Hematopoietic multipotent progenitor cell treated with erythropoietin and hydrocortisone succinate and interleukin-3 and kit ligand, for 6 days (in vitro differentiated cells): ENCODE measurements around the gene XRCC3.

Experiments used
- DNase-seq: peaks from one replicate; pipeline ENCODE4 v3.0.0-alpha.2; 2015

Gene XRCC3

DNA sequence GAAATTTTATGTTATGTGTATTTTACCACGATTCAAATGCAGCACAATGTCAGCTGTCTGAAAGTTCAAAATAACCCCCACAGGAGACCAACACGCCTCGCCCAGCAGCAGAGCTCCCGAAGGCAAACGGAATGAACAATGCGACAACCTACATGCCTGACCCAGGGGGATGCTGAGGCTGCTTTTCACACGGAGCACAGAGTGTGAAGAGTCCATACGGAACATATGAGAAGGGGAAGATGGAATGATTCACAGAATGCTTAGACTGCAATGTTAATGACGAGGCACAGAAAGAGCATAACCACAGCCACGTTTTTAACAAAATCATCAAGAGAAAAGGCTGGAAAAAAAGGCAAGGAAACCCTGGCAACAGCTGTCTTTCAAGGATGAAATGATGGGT is 22.9 kb upstream of the XRCC3 start:
- no peak for DNase-seq

DNA sequence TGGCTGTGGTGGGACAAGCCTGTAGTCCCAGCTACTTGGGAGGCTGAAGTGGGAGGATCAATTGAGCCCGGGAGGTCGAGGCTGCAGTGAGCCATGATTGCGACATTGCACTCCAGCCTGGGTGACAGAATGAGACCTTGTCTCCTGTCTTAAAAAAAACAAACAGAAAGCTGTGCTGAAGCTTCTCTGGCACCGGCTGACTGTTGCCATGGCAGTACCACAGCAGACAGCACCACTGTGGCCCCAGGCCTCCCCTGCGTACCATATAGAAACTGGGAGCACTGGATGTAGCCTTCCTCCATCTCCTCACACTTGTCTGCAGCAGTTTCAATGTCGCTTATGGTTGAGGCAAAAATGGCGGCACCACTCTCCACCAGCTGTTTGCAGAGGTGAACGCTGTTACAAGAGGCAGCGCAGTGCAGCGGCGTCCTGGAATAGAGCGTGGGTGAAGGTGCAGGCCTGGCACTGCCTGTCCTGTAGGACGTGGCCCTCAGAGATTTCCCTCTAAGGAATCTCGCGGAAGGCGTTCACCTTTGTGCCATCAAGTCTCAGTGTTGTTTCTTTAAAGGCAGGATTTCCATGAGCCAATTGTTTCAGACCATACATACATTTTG is 22.3 kb upstream of the XRCC3 start:
- no peak for DNase-seq

DNA sequence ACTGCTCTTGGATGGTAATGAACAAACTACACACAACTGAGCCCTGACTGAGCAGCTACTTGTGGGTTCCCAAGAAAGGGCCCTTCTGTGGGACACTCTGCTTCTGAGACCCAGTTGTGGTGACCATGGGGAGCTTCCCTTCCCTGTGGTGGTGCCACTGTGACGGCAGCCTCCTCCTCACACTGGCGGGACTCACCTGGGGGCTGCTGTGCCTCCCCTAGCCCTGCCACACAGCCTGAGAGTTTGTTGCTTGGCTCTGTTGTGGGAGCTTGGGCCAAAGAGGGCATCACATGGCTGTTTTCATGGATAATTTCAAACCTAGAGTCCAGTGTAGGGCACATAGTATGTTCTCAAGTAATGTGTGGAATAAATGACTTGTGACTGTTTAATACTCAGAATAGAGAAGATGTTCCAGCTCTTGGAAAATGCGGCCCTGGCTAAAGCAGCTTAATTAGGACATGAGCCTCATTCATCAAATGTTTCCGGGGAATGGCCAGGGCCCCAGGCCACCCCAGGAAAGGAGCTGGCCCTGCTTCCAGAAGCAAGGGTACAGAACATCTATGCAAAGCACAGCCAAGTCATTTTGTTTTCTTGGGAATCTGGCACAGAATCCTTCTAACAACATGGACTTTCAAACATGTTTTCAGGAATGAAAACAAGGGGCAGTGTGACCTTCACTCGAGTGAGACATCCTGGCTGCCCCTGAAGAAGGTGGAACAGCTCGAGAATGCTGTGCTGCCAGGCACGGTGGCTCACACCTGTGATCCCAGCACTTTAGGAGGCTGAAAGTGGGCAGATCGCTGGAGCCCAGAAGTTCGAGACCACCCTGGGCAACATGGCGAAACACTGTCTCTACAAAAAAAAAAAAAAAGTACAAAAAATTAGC is 21.5 kb upstream of the XRCC3 start:
- DNase-seq = no peak

DNA sequence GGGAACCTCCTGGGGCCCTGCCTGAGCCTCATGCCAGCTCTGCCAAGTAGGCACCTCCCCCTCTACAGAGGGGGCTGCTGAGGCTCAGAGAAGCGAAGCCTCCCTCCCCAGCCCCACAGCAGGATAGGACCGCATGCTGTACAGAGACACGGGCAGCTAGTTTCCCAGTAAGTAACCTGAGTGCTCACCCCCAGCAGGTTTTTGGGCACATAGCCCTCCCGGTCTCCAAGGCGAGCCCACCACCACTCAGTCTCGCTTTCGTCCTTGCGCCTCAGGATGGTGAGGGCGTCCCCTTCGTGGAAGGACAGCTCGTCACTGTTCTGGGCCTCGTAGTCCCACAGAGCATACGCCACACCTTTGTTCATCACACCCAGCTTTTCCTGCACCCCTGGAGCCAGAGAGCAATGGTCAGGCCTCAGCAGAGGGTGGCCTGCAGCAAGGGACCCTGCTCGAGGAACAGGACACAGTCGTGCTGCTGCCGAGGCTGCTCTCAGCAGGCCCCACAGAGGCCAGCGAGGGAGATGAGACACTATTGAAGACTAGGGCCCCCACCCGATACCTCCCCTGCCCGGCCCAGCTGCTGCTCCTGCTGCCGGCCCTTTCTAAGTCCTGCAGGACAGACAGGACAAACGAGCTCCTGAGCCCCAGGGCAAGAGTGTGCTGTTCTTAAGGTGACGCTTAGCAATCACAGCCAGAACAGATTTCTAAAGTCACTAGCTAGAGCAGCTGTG is 20.7 kb upstream of the XRCC3 start:
- no peak for DNase-seq

DNA sequence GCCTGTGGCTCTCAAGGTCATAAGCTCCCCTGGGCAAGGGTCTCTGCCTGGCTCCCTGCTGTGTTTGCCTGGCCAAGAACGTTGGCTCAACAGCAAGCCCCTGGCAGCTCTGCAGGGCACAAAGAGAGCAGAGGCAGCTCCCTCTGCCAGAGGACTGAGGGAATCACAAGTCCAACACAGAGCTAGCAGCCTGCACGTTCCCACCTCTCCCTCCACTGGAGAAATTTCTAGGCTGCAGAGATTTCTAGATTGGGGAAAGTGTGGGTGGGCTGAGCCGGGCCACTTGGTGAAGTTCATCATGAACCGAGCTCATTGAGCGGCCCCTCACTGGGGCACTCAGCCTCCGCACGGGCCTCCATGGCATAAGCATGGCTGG is 20.2 kb upstream of the XRCC3 start:
- no peak for DNase-seq

DNA sequence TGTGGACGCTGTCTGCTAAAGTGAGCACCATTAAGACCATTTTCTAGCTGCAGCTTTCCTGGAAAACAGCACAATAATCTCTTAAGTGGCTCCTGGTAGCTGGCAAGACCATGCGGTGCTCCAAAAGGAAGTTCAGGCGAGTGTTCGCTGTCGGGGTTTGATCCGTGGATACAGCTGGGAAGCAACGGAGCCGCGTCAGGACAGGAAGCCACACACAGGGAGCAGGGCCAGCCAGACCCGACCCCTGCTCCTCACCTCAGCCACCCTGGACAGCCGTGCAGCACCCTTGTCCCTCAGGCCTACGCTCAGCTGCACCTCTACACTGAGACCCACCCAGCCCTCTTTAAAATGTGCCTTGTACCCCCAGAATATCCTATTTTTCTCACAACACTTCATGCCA is 19.8 kb upstream of the XRCC3 start:
- DNase-seq = no peak

DNA sequence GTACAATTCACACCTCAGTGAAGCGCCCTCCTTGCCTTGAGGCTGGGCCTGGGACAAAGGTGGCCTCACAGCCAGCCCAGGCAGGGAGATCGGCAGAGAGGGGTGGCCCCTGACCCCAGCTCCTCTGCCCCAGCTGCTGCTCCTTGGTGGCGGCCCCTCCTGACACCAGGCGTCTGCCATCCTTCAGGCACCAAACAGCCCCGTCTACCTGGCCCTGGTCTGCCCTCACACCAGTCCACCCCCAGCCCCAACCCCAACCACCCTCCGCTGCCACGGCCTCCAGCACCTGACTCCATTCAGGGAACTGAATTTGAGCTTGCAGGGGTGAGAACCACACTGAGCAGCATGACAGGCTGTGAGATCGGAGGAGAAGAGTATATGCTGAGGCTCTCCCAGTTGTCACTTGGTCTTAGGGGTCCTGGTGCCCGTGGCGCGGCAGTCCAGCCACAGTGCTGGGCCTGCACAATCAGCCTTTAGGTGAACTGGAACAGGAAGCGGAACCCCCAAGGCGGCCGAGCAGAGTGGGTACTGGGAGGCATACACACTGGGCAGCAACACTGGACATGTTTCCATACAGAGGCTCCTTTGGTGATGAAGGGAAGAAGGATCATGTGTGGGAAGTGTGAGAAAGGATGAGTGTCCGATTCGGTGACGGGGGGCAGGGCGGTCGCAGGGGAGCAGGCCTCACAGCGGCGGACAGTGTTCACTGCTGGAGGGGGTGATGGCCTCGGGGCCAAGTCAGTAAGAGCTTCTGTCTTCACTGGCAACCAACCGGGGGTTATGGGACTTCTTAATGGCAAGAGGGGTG is 19.0 kb upstream of the XRCC3 start:
- no peak for DNase-seq

DNA sequence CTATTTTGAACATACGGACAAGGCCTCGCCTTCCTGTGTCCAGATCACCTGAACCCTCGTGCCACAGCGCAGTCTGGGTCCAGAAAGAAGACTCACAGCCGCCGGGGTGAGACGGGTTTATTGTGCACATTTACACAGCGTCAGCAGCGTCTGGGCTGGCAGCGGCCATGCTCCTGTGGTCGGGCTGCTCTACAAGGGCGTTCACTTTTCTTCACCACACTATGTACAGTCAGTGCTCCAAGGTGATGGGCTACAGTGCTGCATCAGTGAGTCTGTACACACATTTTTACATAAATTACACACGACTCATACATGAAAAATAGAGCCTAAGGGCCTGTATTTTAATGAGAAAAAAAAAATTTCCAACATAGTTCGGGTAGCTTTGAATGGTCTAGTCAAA is 18.4 kb upstream of the XRCC3 start:
- DNase-seq = no peak

DNA sequence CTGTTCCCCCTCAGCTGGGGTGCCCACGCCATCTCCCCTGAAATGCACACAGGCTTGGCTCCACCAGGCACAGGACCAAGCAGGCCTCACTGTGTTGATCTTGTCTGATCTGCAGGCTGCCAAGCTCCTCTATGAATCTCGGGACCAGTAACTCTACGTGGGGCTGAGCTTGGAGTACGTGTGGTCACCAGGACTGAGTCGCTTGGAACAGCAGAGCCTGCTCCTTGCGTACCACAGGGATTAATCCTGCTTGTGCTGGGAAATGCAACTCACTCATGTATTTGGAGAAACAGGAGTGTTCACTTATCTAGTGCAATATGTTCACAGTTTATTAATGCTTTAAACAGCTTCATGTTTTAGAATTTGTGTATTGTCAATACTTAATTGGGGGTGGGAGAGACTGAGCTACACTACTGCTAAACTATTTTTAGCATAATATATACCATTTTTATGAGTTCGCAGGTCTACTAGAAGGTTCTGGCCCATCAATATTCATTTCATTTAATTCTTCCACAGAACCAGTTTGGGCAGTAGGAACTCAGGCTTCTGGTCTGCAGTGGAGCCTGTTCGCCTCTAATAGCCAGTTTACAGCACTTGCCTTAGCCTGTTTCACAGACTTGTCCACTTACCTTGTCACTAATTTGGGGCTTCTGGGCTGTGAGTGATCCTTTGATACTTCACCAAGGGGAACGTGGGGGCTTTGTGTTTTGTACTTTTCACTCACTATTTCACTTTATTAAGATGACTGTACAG is 17.8 kb upstream of the XRCC3 start:
- DNase-seq = no peak

DNA sequence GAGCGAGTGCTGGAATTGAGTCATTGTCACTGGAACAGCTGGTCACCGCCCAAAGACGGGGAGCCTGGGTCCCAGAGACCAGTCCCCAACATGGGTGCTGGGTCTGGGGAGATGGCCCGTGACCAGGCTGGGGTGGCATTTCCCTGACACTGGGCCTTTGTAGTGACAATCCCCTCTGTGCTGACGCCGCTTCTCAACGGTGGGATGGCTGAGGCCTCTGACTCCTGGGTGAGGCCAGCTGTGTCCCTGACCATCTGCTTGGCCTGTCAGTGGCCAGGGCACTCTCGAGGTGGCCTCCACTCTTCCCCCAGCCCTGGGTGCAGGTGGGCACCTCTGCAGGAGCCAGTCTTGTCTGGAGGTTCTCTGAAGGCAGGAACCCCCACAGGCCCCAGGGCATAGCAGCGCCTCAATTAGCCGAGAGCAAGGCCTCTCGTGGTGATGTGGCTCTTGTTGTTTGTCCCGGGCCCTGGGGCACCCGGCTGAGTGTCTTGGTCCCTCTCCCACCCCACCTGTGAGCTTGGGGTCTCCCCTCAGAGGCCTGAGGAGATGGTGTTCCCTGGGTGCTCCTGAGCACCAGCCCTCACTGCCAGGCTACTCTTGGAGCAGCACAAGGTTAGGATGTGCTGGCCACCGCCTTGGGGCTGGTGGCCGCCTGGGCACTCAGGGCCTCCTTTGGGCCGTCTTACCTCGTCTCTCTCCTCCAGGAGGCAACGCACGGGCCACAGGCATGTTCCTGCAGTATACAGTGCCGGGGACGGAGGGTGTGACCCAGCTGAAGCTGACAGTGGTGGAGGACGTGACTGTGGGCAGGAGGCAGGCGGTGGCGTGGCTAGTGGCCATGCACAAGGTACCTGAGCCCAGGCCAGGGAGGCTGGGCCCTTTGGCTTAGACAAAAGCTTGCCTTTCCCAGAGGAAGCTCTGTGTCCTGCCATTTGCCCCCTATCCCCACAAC is 16.9 kb upstream of the XRCC3 start:
- no peak for DNase-seq

DNA sequence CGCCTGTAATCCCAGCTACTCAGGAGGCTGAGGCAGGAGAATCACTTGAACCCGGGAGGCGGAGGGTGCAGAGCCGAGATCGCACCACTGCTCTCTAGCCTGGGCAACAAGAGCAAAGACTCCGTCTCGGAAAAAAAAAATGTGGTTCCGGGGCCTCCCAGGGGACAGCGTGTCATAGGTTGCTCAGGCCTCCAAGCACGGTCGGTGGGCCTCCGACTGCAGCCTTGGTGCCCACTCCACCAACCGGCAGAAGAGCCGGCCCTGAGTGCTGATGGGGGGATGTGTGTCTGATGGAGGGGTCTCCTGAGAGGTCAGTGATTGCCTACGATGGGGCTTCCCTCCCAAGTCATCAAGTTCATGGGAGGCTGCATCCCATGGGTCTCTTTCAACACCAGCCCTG is 16.2 kb upstream of the XRCC3 start:
- DNase-seq = no peak

DNA sequence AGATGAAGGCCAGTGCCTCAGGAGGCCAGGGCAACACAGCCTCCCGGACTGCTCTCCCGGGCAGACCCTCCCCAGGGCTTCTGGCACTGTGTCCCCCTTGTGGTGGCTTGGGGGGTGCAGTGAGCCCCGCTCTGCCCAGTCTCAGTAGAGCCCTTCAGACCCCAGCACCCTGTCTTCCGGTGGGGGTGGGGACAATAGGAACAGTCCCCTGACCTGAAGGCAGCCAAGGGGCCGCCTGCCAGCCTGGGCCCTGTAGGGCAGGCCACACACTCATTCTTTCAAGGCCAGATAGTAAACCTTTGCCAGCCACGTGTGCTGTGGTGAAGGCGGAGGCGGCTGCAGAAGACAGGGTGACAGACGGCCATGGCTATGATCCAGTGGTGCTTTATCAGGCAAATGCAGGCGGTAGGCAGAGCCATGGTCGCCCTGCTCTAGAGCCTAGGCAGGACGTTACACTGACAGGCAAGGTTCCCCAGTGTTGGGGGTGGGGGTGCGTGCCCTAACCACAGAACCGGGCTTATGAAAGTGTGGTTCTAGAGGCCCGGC is 15.3 kb upstream of the XRCC3 start:
- peak; percentile 98 for DNase-seq

DNA sequence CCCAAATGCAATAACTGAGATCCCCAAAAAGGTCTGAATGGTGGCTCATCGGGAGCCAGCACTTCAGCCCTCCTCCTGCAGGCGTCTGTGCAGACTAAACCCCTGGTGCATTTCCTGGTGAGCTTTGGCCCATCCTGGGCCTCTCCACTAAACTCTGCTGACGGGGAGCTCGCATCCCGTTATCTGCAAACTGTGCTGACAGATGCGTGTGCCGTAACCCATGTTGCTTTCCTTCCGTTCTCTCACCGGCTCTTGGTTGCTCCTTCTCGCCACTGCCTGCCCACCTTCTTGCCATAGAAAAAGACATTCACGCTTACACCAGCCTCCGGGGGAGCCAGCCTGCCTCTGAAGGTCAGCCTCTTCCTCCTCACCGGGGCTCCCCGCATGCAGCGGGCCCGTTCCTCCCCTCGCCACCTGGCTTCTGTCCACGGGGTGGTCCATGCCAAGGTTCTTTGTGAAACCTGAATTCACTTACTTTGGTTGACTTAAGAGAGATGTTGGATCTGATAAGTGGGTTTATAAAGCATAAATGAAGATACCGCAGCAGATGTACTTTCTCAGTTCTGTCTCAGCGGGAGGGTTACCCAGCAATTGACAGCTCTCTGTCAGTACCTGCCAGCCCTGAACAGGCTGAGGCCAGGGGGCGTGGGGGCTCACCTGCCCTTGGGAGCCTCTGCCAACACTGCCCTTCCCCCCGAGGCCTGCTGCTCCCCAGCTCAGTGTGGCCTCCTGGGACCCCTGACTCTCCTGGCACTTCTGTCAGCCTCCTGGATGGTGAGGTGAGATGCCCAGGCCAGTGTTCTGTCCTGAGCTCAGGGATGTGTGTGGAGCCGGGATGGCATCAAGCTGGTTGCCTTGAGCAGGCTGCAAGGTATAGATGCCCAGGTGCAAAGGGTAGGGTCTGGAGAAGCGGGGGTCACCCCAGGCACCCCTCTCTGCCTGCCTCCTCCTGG is 14.5 kb upstream of the XRCC3 start:
- DNase-seq = peak; percentile 80

DNA sequence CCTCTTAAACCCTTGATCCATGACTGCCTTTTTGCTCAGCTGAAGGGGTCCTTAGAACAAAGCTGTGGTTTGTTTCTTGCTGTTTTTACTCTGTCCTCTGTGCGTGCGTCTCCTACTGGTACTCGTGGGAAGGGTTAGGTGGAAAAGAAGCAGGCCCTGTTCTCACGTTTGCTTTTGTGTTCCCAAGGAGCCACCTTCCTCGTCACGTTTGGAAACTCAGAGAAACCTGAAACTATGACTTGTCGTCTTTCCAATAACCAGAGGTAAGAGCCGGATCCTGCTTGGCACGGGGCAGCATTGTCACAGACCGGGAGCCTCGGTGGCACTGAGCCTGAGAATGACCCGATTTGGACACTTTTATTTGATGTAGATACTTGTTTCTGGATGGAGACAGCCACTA is 13.5 kb upstream of the XRCC3 start:
- no peak for DNase-seq

DNA sequence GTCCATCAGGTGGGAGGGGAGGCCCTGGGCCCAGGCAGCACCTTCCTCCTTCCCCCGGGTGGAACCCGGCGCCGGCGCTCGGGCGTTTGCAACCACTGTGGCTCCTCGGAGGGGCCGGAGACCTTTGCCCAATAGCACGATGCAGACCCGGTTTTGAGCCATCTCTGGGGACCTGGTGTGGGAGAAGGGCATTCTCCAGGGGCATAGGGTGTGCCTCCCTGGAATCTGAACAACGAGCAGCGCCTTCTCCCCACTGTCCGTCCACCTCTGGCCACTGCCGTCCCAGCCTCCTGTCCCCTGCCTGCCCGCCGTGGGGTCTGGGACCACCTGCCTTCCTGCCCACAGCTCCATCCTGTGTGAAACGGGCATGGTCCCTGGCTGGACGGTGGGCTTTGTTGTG is 12.9 kb upstream of the XRCC3 start:
- DNase-seq = no peak

DNA sequence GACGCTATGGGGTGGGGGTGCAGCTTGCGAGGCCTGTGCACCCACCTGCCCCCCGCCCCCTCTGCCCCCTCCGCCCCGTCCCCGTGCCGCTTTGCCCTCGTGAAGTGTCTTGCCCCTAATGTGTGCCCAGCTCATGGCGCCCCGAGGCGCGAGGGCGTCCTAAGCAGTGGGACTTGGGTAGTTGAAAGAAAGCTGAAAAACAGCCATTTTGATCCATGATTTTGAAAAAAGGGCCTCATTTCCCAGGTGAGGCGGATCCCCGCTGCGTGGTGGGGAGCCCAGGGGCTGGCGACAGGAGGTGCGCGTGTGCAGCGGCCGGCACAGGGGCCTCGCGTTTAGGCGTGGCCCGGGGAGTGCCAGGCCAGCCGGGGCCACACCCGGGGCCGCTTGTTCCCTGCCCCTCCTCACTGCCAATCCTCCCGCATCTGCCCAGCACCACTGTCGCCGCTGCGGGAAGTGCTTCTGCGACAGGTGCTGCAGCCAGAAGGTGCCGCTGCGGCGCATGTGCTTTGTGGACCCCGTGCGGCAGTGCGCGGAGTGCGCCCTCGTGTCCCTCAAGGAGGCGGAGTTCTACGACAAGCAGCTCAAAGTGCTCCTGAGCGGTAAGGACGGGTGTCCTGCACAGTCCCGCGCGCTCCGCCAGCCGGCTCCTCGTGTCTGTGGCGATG is 12.2 kb upstream of the XRCC3 start:
- peak; percentile 51 for DNase-seq

DNA sequence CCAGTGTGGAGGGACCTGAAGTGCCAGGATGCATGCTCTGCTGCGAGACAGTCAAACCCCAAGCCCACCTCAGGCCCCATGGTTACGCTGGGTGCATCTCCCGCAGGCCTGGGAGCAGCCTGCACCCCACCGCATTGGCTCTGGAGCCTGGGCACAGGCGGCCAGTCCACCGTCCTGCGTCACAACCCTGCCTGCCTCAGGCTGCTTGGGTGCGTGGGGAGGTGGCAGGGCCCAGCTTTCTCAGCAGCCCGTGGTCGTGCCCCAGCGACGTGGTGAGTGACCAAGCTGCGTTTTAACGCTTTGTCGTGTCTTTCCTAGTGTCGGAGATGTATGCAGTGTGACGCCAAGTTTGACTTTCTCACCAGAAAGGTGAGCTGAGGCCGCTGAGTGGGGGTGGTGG is 11.2 kb upstream of the XRCC3 start:
- no peak for DNase-seq

DNA sequence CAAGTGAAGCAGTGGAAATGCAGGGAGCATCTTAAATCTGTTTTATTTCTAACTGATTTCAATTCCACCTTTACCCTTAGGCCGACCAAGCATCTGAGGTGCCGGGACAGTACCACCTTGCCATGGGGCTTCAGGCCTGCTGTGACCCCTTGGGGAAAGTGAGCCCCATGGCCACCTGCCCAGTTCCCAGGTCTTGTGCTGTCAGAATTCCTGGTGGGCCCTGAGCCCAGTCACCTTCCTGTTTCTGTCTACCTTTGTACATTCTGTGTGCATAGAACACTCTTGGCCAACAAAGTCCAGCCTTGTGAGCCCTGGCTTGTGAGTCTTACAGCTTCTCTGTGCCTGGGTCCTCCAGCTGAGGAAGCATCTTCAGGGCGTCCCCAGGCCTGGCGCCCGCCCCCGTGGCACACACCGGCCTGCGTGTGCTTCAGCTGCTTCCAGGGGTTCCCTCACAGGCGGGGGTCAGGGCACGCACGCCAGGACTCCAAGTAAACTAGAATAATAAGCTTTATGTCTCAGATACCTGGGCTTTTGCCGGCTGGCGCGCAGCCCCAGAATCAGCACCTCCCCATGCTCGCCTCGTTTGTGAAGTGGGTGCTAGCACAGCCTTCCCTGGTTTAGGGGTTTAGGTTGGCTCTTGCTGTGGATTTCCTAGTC is 10.6 kb upstream of the XRCC3 start:
- DNase-seq = no peak
